Activated B cell treated with CpG ODN at 0.5 μM for 24 hours (primary cell): Measurements from ENCODE around the gene P2RY13. TPM values are rescaled to one million over a fixed set of nuclear protein-coding genes. Genes with fewer than 3 reads are reported as not detected.

Source experiments
- ATAC-seq: fragments of 200-7000 bp; cut with Tn5 transposase; one replicate; pipeline ENCODE4 v1.10.0; 2021; ENCODE audit warnings: low read depth, mild to moderate bottlenecking, moderate library complexity
- CTCF ChIA-PET: fragments of 350-600 bp; sonication (Branson Sonifier 250); formaldehyde crosslinking; loops from one replicate; lab custom pipeline; 2021; ENCODE audit warnings: antibody characterized with exemption; lab: Charles Lee
- POLR2A ChIA-PET: fragments of 350-600 bp; sonication (Branson Sonifier 250); formaldehyde crosslinking; loops from one replicate; lab custom pipeline; 2021; ENCODE audit warnings: antibody characterized with exemption; lab: Charles Lee
- DNase-seq: peaks from one replicate; pipeline ENCODE4 v3.0.0; 2022
- H3K27ac Mint-ChIP-seq: one replicate; pipeline ENCODE4 v1.8.0; 2020; ENCODE audit warnings: mixed read lengths
- H3K27me3 Mint-ChIP-seq: one replicate; pipeline ENCODE4 v1.8.0; 2021; ENCODE audit warnings: mixed read lengths
- H3K36me3 Mint-ChIP-seq: one replicate; pipeline ENCODE4 v1.8.0; 2021; ENCODE audit warnings: low read depth, mixed read lengths
- H3K4me1 Mint-ChIP-seq: one replicate; pipeline ENCODE4 v1.8.0; 2021; ENCODE audit warnings: mixed read lengths
- H3K4me3 Mint-ChIP-seq: one replicate; pipeline ENCODE4 v1.8.0; 2020; ENCODE audit warnings: mild to moderate bottlenecking, mixed read lengths
- H3K9me3 Mint-ChIP-seq: one replicate; pipeline ENCODE4 v1.8.0; 2020; ENCODE audit warnings: mixed read lengths
- CTCF ChIP-seq: fragments of 200-600 bp; IDR thresholded peaks from one replicate; pipeline ENCODE4 v1.8.0; 2022; ENCODE audit warnings: antibody characterized with exemption, mild to moderate bottlenecking
- intact Hi-C: fragments of 100-400 bp; cut with micrococcal nuclease; formaldehyde crosslinking; loops from one replicate; pipeline ENCODE4 v1.15.1; 2024
- total RNA-seq: library from RNA; stranded (reverse); gene quantifications from 2 replicates; pipeline ENCODE4 v1.2.3, GENCODE V29; 2022

Gene P2RY13
- total RNA-seq = 0.33 and 0.34 TPM in 2 replicates

- DNase-seq (no peak), ATAC-seq (no peak)
- ChIA-PET CTCF (interaction anchor here (1.3 to 1.8 kb wide), 2 partner anchors 22 to 50 kb away, joined by 5 read pairs; no protein-coding TSS in a partner anchor), POLR2A (no interaction called here)
- intact Hi-C loops = loop anchor here (2.0 kb wide), 2 partner anchors 53 to 161 kb away; no protein-coding TSS in a partner anchor
- peak within 1 kb of the TSS; percentile 90 for H3K27ac Mint-ChIP-seq
- peak within 1 kb of the TSS; percentile 82 for H3K4me3 Mint-ChIP-seq
- no peaks in the 10 kb centered on the region for H3K9me3 Mint-ChIP-seq
- no peaks in the 10 kb centered on the region for H3K36me3 Mint-ChIP-seq
- TF ChIP-seq CTCF = no peak
- H3K4me1 Mint-ChIP-seq = peaks cover 33% of the 10 kb centered on the region
- H3K27me3 Mint-ChIP-seq = no peaks in the 10 kb centered on the region
Observed at GRCh38 chr3:151329363-151329762, at the start of gene P2RY13. Gene P2RY13 (minus strand): TSS chr3:151329549. CDS start chr3:151329528, 21 bp downstream.

- intact Hi-C loops = loop anchor here (2.0 to 5.0 kb wide), 3 partner anchors 19 to 459 kb away; no protein-coding TSS in a partner anchor
- Mint-ChIP-seq H3K27me3 (no peaks in the 10 kb centered on the region), H3K27ac (peak overlapping the region; percentile 96), H3K4me3 (peak overlapping the region; percentile 84), H3K36me3 (no peaks in the 10 kb centered on the region), H3K4me1 (peaks cover 44% of the 10 kb centered on the region), H3K9me3 (no peaks in the 10 kb centered on the region)
- POLR2A ChIA-PET = no interaction called here
- CTCF ChIA-PET = interaction anchor here (1.1 to 2.1 kb wide), 3 partner anchors 22 to 461 kb away, joined by 3 to 7 read pairs (median 3); no protein-coding TSS in a partner anchor
- no peak for TF ChIP-seq CTCF
- no peak for DNase-seq
- ATAC-seq = peak; percentile 26
Observed at GRCh38 chr3:151377768-151378385, 48.5 kb upstream of the P2RY13 start.

- intact Hi-C loops = no loop called here
- no peaks in the 10 kb centered on the region for H3K27me3 Mint-ChIP-seq
- DNase-seq (no peak), ATAC-seq (no peak)
- POLR2A ChIA-PET = no interaction called here
- peaks cover 10% of the 10 kb centered on the region for H3K4me1 Mint-ChIP-seq
- no peak for TF ChIP-seq CTCF
- no peak overlapping the region for H3K4me3 Mint-ChIP-seq
- CTCF ChIA-PET = interaction anchor here (1.5 kb wide), 1 partner anchor 25 kb away, joined by 3 read pairs; no protein-coding TSS in a partner anchor
- no peak overlapping the region for H3K27ac Mint-ChIP-seq
- no peaks in the 10 kb centered on the region for H3K9me3 Mint-ChIP-seq
- no peaks in the 10 kb centered on the region for H3K36me3 Mint-ChIP-seq
Observed at GRCh38 chr3:151372063-151372820, 42.9 kb upstream of the P2RY13 start.

- no peaks in the 10 kb centered on the region for H3K36me3 Mint-ChIP-seq
- TF ChIP-seq CTCF = no peak
- POLR2A ChIA-PET = no interaction called here
- H3K4me1 Mint-ChIP-seq = peaks cover 6% of the 10 kb centered on the region
- ATAC-seq (no peak), DNase-seq (no peak)
- H3K27ac Mint-ChIP-seq = no peak overlapping the region
- H3K27me3 Mint-ChIP-seq = no peaks in the 10 kb centered on the region
- intact Hi-C loops = no loop called here
- no peaks in the 10 kb centered on the region for H3K9me3 Mint-ChIP-seq
- CTCF ChIA-PET = interaction anchor here (1.5 kb wide), 1 partner anchor 26 kb away, joined by 3 read pairs; no protein-coding TSS in a partner anchor
- no peak overlapping the region for H3K4me3 Mint-ChIP-seq
Observed at GRCh38 chr3:151371526-151371925, 42.2 kb upstream of the P2RY13 start.

- POLR2A ChIA-PET = no interaction called here
Observed at GRCh38 chr3:151367448-151367847, 38.1 kb upstream of the P2RY13 start.

More at GRCh38 chr3:151367448-151367847, 38.1 kb upstream of the P2RY13 start:
- no peaks in the 10 kb centered on the region for H3K27me3 Mint-ChIP-seq
- no peak overlapping the region for H3K4me3 Mint-ChIP-seq
- no peaks in the 10 kb centered on the region for H3K36me3 Mint-ChIP-seq
- TF ChIP-seq CTCF = no peak
- CTCF ChIA-PET = no interaction called here
- H3K9me3 Mint-ChIP-seq = no peaks in the 10 kb centered on the region
- intact Hi-C loops = no loop called here
- ATAC-seq = no peak
- H3K27ac Mint-ChIP-seq = no peak overlapping the region
- peaks cover 3% of the 10 kb centered on the region for H3K4me1 Mint-ChIP-seq
- DNase-seq = no peak
